MCF 10A (cell line): ENCODE data around the gene C5orf52. TPM values are rescaled to one million over a fixed set of nuclear protein-coding genes. Genes with fewer than 3 reads are reported as not detected.

Source experiments
- BruUV-seq: library from RNA; stranded (reverse); fragments of 400-500 nt; replicated peaks from 2 replicates; lab custom pipeline; 2021; lab: Mats Ljungman, UMichigan
- CTCF ChIA-PET: fragments of 300-600 bp; sonication (Branson Sonifier 250); formaldehyde crosslinking; extraction: SDS; loops from one replicate; lab custom pipeline; 2021; ENCODE audit warnings: antibody characterized with exemption, inconsistent platforms; lab: Yijun Ruan, JAX
- POLR2A ChIA-PET: fragments of 300-600, 350-650 bp; sonication (Branson Sonifier 250); formaldehyde crosslinking; extraction: SDS; loops from one replicate; lab custom pipeline; 2020; ENCODE audit warnings: antibody characterized with exemption, inconsistent platforms; lab: Yijun Ruan, JAX
- DNase-seq: peaks from one replicate; pipeline ENCODE4 v3.0.0-alpha.2; 2018; ENCODE audit not compliant: unreplicated experiment
- H3K27ac Mint-ChIP-seq: one replicate; pipeline ENCODE4 v1.8.0; 2022; ENCODE audit warnings: mild to moderate bottlenecking, low read depth, mixed read lengths; ENCODE audit not compliant: unreplicated experiment
- H3K27me3 Mint-ChIP-seq: one replicate; pipeline ENCODE4 v1.8.0; 2022; ENCODE audit warnings: mixed read lengths; ENCODE audit not compliant: insufficient read depth, unreplicated experiment
- H3K36me3 Mint-ChIP-seq: one replicate; pipeline ENCODE4 v1.8.0; 2022; ENCODE audit warnings: mild to moderate bottlenecking, moderate library complexity, mixed read lengths; ENCODE audit not compliant: insufficient read depth, unreplicated experiment
- H3K4me1 Mint-ChIP-seq: one replicate; pipeline ENCODE4 v1.8.0; 2022; ENCODE audit warnings: mixed read lengths; ENCODE audit not compliant: insufficient read depth, unreplicated experiment
- H3K4me3 Mint-ChIP-seq: one replicate; pipeline ENCODE4 v1.8.0; 2022; ENCODE audit warnings: mild to moderate bottlenecking, moderate library complexity, mixed read lengths; ENCODE audit not compliant: unreplicated experiment
- H3K9me3 Mint-ChIP-seq: one replicate; pipeline ENCODE4 v1.8.0; 2022; ENCODE audit warnings: mixed read lengths; ENCODE audit not compliant: unreplicated experiment
- intact Hi-C: fragments of 100-400 bp; cut with micrococcal nuclease; formaldehyde crosslinking; loops from 2 replicates; pipeline ENCODE4 v1.14.1; 2022
- total RNA-seq: library from RNA; stranded (reverse); gene quantifications from 2 replicates; pipeline ENCODE4 v1.2.3, GENCODE V29; 2022
- TF ChIP-seq, protein P1 (sequence below): fragments of 200-600 bp; IDR thresholded peaks from one replicate; pipeline ENCODE4 v1.8.0; 2022; ENCODE audit warnings: antibody characterized with exemption, mild to moderate bottlenecking; ENCODE audit not compliant: unreplicated experiment

The C5orf52 gene
- total RNA-seq, 1 experiment from 2014 or later: not detected

DNA sequence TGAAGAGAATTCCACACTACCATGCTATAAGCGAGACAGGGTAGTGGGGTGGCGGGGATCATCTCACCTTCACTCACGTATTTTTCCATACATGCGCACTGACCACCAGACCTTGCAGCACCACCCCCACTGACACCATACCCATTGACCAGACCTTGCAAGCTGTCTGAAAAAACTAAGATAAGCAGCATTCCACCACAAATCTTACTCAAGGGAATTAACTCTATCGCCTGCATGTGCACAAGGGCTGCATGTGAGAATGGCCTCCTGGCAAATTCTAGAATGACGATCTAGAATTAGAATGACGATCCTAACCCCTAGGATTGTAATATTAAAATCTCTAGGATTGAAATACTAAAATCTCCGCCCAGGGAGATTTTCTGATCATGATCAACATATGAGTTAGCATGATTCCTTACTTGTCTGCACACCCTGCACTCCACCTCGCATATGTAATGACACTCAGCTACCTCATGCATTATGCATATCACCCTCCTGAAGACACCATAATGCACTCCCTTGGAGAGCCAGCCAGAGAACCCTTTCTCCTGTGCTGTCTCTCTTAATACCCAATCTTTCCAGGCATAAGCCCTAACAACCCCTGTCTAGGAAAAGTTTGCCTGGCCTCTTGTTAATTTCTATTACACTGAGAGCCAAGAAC lies 30.8 kb upstream of the C5orf52 start:
- no peaks in the 10 kb centered on the region for H3K36me3 Mint-ChIP-seq
- TF ChIP-seq, protein P1, sequence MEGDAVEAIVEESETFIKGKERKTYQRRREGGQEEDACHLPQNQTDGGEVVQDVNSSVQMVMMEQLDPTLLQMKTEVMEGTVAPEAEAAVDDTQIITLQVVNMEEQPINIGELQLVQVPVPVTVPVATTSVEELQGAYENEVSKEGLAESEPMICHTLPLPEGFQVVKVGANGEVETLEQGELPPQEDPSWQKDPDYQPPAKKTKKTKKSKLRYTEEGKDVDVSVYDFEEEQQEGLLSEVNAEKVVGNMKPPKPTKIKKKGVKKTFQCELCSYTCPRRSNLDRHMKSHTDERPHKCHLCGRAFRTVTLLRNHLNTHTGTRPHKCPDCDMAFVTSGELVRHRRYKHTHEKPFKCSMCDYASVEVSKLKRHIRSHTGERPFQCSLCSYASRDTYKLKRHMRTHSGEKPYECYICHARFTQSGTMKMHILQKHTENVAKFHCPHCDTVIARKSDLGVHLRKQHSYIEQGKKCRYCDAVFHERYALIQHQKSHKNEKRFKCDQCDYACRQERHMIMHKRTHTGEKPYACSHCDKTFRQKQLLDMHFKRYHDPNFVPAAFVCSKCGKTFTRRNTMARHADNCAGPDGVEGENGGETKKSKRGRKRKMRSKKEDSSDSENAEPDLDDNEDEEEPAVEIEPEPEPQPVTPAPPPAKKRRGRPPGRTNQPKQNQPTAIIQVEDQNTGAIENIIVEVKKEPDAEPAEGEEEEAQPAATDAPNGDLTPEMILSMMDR: no peak
- ChIA-PET CTCF (no interaction called here), POLR2A (no interaction called here)
- H3K4me3 Mint-ChIP-seq: no peak overlapping the region
- H3K27me3 Mint-ChIP-seq: no peaks in the 10 kb centered on the region
- no peak for DNase-seq
- no peaks in the 10 kb centered on the region for H3K4me1 Mint-ChIP-seq
- no TSS peak for BruUV-seq
- intact Hi-C loops: no loop called here
- H3K9me3 Mint-ChIP-seq: no peaks in the 10 kb centered on the region
- no peak overlapping the region for H3K27ac Mint-ChIP-seq

DNA sequence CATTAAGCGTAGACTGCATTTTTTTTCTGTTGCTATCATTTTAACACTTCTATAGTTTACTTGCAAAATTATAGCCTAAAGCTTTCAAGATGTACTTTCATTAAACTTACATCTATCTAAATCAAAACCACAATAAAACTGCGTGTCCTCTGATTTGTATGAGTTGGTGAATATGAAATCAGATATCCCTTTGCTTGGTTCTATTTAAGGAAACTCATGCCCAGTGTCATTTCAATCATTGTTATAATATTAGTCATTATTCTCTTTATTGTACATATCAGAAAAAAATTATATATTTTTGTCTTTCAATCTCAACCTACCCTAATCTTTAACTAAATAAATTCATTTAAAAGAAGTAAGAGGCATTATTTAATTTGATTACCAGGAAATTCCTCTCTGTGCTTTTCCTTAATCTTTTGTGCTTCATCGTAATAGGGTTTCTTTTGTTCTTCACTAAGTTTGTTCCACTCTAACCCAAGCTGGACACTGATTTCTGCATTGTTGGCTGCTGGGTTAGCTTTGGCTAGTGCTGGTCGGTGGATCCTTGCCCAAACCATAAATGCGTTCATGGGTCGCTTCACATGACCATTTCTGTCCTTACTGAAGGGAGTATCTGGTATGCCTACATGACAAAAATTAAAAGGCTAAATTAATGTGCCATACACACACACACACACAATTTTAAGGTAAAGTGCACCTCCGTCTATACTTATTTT lies 22.9 kb upstream of the C5orf52 start:
- POLR2A ChIA-PET: no interaction called here
- no peak overlapping the region for H3K4me3 Mint-ChIP-seq
- no peak for DNase-seq
- TF ChIP-seq, protein P1: no peak
- BruUV-seq: no TSS peak
- H3K36me3 Mint-ChIP-seq: no peaks in the 10 kb centered on the region
- H3K27ac Mint-ChIP-seq: no peak overlapping the region
- H3K4me1 Mint-ChIP-seq: peaks cover 4% of the 10 kb centered on the region
- H3K27me3 Mint-ChIP-seq: no peaks in the 10 kb centered on the region
- CTCF ChIA-PET: no interaction called here
- peaks cover 15% of the 10 kb centered on the region for H3K9me3 Mint-ChIP-seq
- intact Hi-C loops: no loop called here

DNA sequence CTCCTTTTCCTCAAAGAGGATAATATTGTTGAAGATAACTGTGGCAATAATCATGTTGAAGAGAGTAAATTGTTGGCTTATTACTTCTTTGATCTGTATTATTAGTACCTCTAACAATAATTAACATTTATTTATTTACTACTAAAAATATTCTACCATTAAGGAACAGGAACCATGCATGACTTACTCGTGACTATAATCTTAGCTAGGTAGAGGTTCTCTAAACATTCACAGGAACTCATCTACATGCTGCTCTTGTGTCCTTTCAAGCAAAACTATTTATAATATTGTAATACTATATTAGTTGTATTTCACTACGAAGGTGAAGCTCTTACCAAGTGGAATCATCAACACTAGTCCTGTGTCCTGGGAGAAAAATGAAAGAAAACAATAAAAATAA lies 22.2 kb upstream of the C5orf52 start:
- Mint-ChIP-seq H3K27me3 (no peaks in the 10 kb centered on the region), H3K4me1 (peaks cover 4% of the 10 kb centered on the region), H3K27ac (no peak overlapping the region), H3K4me3 (no peak overlapping the region), H3K9me3 (peaks cover 18% of the 10 kb centered on the region), H3K36me3 (no peaks in the 10 kb centered on the region)
- CTCF ChIA-PET: interaction anchor here (0.6 kb wide), 1 partner anchor 63 kb away, joined by 3 read pairs; no protein-coding TSS in a partner anchor
- intact Hi-C loops: no loop called here
- no peak for DNase-seq
- TF ChIP-seq, protein P1: no peak
- POLR2A ChIA-PET: no interaction called here
- no TSS peak for BruUV-seq

DNA sequence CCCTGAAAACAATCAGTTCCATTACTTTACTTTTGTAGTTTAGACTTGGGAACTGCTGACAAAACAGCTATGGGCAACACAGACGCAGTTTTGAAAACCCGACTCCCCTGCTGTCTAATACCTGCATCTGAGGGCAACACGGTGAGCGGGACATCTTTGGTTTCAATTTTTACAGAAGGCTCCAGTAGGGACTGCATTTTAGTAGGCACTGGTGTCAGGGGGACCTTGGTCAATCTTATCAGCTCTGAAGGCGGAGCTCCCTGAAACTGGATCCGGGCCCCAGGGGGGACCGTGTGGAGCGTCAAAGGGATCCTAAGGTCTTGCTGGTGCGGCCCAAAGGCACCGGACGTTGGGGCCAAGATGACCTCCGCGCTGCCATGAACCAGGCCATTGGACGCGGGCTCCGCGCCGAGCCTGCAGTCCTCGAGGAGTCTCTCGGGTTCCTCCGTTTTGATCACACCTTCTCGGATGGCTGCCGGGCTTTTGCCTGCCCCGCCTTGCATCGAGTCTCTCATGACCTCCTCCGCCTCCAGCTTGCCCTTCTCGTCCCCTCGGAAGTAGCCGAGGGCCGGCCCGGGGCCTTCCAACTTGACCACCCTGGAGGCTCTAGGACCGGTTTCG lies 20.2 kb upstream of the C5orf52 start:
- TF ChIP-seq, protein P1: no peak
- BruUV-seq: no TSS peak
- POLR2A ChIA-PET: interaction anchor here (0.5 to 0.6 kb wide), 2 partner anchors 91 to 104 kb away, joined by 3 read pairs; no protein-coding TSS in a partner anchor
- Mint-ChIP-seq H3K36me3 (no peaks in the 10 kb centered on the region), H3K4me3 (no peak overlapping the region), H3K4me1 (peaks cover 4% of the 10 kb centered on the region), H3K9me3 (peaks cover 18% of the 10 kb centered on the region), H3K27me3 (no peaks in the 10 kb centered on the region), H3K27ac (no peak overlapping the region)
- CTCF ChIA-PET: no interaction called here
- DNase-seq: no peak
- intact Hi-C loops: no loop called here
